Measurements from ENCODE around the gene PKD2.
"Not testable (repeated sequence)": the region's sequence is repeated elsewhere in the genome, so short reads cannot be mapped to it uniquely, and the experiment has no call there.

Gene PKD2

GRCh38 chr4:87985097-87985886 lies 22.1 kb upstream of the PKD2 start:
- in situ Hi-C loops (cut with HindIII; ENCODE audit: low sequenced_read_pairs) = no loop called here

GRCh38 chr4:87985887-87986200 lies 21.6 kb upstream of the PKD2 start:
- in situ Hi-C loops (cut with HindIII; ENCODE audit: low sequenced_read_pairs) = no loop called here

- in situ Hi-C loops (cut with HindIII; ENCODE audit: low sequenced_read_pairs) = no loop called here
These were observed 20.9 kb upstream of the PKD2 start for GRCh38 chr4:87986508-87986907.

- in situ Hi-C loops (cut with HindIII; ENCODE audit: low sequenced_read_pairs) = no loop called here
These were observed 17.7 kb upstream of the PKD2 start for GRCh38 chr4:87989765-87990164.

GRCh38 chr4:87995435-87995834 lies 12.0 kb upstream of the PKD2 start:
- in situ Hi-C loops (cut with HindIII; ENCODE audit: low sequenced_read_pairs) = no loop called here

- in situ Hi-C loops (cut with HindIII; ENCODE audit: low sequenced_read_pairs) = not testable (repeated sequence)
These were observed 8.2 kb upstream of the PKD2 start for GRCh38 chr4:87999191-87999691.

- in situ Hi-C loops (cut with HindIII; ENCODE audit: low sequenced_read_pairs) = no loop called here
These were observed 5.6 kb upstream of the PKD2 start for GRCh38 chr4:88001871-88002270.

GRCh38 chr4:88002786-88003185 lies 4.6 kb upstream of the PKD2 start:
- in situ Hi-C loops (cut with HindIII; ENCODE audit: low sequenced_read_pairs) = no loop called here

- in situ Hi-C loops (cut with HindIII; ENCODE audit: low sequenced_read_pairs) = no loop called here
These were observed 4.2 kb upstream of the PKD2 start for GRCh38 chr4:88003261-88003660.

GRCh38 chr4:88005076-88005475 lies 2.4 kb upstream of the PKD2 start:
- in situ Hi-C loops (cut with HindIII; ENCODE audit: low sequenced_read_pairs) = no loop called here

- in situ Hi-C loops (cut with HindIII; ENCODE audit: low sequenced_read_pairs) = no loop called here
These were observed 1.5 kb upstream of the PKD2 start for GRCh38 chr4:88005946-88006345.

GRCh38 chr4:88006956-88007303 lies 505 bp upstream of the PKD2 start:
- in situ Hi-C loops (cut with HindIII; ENCODE audit: low sequenced_read_pairs) = no loop called here

GRCh38 chr4:88008122-88008742 lies 797 bp downstream of the PKD2 start:
- in situ Hi-C loops (cut with HindIII; ENCODE audit: low sequenced_read_pairs) = no loop called here

GRCh38 chr4:88008743-88009171 lies 1.3 kb downstream of the PKD2 start:
- in situ Hi-C loops (cut with HindIII; ENCODE audit: low sequenced_read_pairs) = no loop called here

- in situ Hi-C loops (cut with HindIII; ENCODE audit: low sequenced_read_pairs) = no loop called here
These were observed 2.4 kb downstream of the PKD2 start for GRCh38 chr4:88009871-88010270.

- in situ Hi-C loops (cut with HindIII; ENCODE audit: low sequenced_read_pairs) = no loop called here
These were observed 3.5 kb downstream of the PKD2 start for GRCh38 chr4:88010966-88011365.

- in situ Hi-C loops (cut with HindIII; ENCODE audit: low sequenced_read_pairs) = no loop called here
These were observed 5.2 kb downstream of the PKD2 start for GRCh38 chr4:88012647-88013046.

- in situ Hi-C loops (cut with HindIII; ENCODE audit: low sequenced_read_pairs) = no loop called here
These were observed 7.0 kb downstream of the PKD2 start for GRCh38 chr4:88014386-88014905.

GRCh38 chr4:88015659-88016295 lies 8.3 kb downstream of the PKD2 start:
- in situ Hi-C loops (cut with HindIII; ENCODE audit: low sequenced_read_pairs) = no loop called here

GRCh38 chr4:88017516-88018297 lies 10.3 kb downstream of the PKD2 start:
- in situ Hi-C loops (cut with HindIII; ENCODE audit: low sequenced_read_pairs) = no loop called here

GRCh38 chr4:88018466-88018865 lies 11.0 kb downstream of the PKD2 start:
- in situ Hi-C loops (cut with HindIII; ENCODE audit: low sequenced_read_pairs) = no loop called here
